EL (cell line): ENCODE data around the gene AATF.

Source experiments
- DNase-seq: peaks from one replicate; pipeline ENCODE4 v3.0.0-alpha.2; 2016

AATF gene

DNA sequence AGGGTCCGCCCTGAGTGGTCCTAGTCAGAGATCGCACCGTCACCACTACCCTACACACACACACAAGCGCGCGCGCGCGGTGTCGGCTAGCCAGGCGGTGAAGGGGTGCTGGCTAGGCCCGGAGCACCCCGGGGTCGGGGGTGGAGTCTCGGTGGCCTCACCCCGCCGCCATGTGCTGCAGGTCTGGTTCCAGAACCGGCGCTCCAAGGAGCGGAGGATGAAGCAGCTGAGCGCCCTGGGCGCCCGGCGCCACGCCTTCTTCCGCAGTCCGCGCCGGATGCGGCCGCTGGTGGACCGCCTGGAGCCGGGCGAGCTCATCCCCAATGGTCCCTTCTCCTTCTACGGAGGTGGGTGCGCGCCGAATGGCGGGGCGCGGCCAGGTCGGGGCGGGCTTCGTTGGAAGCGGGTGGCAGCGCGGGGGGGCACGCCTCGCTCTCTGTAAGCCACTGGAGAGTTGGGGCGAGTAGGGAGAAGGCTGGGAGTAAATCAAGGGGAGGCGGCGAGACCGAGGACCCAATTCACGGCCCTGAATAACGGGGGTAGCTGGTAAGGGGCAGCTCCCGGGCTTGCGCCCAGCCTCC lies 6.6 kb upstream of the AATF start:
- DNase-seq: no peak

DNA sequence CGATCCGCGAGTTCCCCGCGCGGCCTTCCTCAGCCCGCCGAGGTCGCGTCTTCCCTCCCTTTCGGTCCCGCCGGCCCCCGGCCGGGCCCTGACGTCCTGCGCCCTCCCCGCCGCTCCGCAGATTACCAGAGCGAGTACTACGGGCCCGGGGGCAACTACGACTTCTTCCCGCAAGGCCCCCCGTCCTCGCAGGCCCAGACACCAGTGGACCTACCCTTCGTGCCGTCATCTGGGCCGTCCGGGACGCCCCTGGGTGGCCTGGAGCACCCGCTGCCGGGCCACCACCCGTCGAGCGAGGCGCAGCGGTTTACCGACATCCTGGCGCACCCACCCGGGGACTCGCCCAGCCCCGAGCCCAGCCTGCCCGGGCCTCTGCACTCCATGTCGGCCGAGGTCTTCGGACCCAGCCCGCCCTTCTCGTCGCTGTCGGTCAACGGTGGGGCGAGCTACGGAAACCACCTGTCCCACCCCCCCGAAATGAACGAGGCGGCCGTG lies 6.1 kb upstream of the AATF start:
- DNase-seq: no peak

DNA sequence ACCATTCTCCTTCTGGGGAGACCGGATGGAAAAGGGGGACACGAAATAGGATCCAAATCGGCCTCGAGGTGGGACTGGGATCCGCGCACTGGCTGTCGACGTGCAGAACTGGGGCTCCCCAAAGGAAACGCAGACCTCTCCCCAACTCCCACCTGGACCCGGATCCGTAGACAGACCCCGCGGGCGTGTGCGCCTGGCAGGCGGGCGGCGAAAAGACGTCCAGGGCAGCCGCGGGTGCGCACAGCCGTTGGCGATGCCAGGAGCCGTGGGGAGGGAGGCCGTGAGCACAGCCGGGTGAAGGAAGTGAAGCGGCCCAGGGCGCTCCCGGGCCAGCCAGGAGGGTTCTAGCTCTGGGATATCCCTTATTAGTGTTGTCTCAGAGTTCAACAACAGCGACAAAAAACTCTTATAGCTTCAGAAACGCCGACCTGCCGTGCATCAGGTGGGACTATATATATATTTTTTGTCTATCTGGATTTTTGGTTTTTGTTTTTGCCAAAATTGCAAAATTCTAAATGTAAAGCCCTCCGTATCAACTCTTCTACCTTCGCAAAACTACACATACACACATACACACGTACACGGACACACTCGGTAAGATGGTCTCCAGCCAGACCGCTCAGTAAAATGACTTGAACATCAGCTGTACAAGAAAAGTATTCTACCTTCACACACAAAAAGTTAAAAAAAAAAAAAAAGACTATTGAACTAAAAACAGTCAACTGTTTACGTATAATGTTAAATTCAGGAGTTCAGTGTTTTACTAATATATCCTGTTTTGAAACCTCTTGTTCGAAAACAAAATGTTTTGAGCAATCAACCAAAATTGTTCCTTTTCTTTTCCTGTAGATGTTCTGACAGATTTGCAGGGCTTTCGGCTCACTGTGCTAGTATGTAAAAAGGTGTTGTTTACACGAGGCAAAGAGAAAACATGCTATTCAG lies 5.2 kb upstream of the AATF start:
- DNase-seq: no peak

DNA sequence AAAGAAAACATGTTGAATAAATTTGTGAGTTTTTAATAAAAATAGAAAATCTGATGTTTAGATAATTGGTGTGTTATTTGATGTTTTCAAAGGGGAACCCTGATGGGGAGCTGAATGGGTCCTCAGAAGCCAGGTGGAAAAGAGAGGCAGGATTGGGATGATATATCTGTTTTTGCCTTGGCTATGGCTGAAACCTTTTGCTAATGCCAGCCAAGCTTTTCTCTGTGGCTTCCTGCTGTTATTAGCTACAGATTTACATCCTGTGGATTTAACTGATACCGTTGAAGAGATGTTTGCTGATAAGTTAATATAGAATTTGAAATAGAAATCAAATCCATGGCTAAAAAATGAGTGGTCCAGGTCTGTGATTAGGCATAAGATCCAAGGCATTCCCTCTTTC lies 4.2 kb upstream of the AATF start:
- DNase-seq: no peak

DNA sequence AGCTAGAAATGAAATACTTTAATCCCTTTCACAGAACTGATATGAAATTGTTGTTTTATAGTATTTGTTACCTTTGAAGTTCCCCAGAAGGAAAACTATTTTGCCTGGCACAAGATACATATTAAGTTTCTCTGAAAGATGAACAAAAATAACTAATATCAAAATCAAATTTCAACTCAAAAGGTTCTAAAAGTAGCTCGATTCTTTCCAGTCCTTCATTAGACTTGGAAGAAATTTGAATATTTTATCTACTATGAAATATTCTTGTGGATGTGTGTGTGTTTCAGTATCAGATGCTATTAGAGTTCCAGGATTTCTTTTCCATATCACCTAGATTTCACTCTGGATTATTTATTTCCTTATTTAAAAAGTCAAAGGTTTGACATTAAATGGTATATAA lies 3.6 kb upstream of the AATF start:
- DNase-seq: no peak

DNA sequence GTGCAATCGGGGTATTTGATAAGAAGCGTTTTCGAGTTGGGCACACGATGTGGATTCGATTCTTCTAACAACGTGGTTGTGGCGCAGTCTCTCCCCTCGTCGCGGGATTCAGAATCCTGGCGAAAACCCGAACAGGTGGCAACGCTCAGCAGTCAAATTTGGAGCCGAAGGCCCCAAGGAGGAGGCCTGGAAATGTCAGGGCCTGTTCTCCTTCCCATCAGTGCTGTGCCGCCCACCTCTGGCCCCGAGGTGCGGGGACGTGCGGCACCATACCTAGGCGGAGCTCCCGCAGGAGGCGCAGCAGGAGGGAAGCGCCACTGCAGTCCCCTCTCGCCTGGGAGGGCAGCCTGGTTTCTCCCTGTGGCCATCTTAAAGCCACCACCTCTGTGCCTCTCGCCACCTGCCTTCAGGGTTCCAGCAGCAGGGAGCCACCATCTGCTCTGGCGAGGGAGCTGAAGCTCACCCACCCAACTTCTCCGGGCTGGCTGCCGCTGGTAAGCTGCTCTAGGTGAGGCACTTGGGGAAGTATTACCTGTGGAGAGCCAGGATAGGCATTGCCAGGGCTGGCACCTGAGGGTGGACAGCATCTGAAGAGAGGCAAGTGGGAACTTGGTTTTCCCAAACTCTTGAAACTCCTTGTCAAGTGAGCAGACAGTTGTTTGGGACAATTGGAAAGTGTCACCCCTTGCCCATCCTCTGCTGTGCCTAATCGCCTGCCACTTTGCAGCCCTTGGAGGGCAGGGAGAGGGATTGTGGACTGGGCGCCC lies 2.6 kb upstream of the AATF start:
- DNase-seq: no peak

DNA sequence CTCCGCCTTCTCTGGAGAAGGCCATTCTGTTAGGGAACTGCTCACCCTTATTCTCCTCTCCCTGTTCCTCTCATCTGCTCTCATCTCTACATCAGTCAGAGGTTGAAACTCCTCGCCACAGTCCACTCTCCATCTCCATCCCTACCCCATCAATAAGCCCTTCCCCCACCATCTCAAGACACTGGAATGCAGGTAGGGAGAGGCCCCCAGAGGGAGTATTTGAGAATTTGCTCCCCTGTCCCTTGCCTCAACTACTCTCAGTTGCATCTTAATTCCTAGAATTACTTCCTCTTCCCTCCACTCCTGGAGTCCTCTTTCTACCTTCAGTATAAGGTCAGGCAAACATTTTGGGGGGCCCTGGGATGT lies 2.0 kb upstream of the AATF start:
- no peak for DNase-seq

DNA sequence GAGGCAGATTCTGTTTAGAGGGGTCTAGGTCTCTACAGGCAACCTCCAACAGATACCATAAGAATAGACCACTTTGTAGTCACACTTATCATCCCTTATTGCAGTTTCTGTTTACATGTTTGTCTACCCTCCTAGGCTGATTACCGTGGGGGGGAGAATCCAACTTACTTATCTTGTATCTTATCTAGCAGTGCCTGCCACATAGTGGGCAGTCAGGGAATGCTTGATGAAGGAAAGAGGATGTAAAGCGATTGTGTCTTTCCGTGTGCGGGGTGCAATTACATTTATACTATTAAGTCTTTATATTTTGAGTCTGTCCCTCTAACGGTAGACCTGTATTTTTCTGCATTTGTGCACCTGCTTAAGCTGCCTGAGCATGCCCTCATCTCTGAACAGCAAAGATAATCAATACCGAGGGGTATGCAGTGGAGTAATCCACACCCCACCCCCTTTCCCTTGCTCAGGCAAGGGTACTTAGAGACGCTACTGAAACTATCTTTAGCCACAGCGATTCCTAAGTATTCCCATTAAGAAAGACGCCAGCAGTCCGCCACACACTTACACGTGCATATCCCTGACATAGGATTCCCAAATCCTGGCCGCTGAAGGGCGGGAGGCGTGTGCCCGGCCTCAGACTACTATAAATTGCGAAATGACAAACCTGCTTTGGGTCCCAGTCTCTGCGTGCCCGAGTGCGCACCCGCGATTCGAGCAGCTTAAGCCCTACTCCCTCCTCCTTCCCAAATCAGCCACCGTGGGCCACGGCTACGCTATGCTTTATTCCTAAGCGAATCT lies 635 bp upstream of the AATF start:
- DNase-seq: no peak

DNA sequence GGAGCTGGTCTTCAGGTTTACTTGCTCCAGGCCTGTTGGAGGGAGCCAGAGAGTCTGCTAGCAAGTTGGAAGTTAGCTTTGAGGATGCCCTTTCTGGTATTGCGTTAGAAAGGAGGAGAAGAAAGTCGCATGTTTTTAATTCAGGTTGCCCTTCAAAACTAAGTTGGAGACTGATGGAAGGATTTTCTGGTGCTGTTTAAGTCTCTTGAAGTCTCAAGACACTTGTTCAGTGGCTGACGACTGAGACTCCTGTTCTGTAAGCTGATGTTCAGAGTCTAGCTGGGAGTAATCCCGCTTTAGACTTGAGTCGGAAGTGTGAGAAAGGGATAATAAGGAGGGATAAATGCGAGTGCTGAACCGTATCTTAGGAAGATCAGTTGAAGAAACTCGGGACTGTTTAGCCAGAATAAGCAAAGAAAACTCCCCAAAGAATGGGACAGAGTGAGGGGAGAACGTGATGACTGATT lies 740 bp downstream of the AATF start:
- no peak for DNase-seq

DNA sequence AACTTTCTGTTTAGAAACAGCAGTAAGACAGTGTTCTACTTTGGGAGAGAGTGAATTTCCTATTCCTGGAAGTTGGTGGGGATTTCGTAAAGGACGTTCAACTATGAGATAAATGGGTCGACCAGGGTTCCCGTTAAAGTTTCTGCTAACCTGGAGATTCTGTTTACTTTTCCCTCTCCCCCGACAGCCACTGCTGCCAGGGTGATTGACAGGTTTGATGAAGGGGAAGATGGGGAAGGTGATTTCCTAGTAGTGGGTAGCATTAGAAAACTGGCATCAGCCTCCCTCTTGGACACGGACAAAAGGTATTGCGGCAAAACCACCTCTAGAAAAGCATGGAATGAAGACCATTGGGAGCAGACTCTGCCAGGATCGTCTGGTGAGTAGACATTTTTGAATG lies 1.3 kb downstream of the AATF start:
- DNase-seq: no peak

DNA sequence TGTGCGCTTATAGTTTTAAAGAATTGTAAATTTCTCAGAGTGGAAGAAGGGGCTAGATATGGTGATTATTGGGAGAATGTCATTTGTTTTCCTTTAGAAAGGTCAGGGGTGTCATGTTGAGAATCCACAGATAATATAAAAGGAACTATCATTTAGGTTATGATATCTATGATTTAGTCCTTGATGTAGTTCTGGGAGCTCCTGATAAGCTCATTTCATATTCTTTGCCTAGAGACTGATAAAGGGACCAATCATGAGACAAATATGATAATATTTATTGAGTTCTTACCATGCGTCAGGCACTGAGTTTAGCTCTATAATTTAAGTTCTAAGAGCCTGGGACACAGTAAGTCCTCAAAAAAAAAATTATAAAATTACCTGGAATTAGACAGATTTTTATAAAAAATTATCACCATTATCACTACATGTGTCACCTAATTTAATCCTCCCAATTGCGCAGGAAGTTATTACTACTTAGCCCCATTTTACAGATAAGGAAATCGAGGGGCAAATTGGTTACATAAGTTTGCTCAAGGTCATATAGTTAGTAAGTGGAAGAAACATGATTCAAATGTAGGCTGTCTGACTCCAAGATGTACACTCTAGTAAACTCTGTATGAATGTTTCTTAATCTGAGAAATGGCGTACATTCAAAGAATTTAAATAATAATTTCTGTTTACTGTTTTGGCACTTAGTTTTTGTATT lies 2.5 kb downstream of the AATF start:
- DNase-seq: no peak

DNA sequence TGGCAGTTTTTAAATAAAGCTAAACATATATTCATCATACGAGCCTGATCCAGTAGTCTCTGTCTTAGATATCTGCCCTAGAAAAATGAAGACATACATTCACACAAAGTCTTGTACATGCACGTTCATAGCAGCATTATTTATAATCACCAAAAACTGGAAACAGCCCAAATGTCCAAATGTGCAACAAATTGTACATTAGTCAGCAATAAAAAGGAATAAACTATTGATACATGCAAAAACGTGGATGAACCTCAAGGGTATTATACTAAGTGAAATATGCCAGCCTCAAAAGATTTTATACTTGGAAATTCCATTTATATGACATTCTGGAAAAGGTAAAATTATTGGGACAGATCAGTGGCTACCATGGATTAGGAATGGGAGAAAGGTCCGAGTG lies 22.8 kb downstream of the AATF start:
- DNase-seq: no peak

DNA sequence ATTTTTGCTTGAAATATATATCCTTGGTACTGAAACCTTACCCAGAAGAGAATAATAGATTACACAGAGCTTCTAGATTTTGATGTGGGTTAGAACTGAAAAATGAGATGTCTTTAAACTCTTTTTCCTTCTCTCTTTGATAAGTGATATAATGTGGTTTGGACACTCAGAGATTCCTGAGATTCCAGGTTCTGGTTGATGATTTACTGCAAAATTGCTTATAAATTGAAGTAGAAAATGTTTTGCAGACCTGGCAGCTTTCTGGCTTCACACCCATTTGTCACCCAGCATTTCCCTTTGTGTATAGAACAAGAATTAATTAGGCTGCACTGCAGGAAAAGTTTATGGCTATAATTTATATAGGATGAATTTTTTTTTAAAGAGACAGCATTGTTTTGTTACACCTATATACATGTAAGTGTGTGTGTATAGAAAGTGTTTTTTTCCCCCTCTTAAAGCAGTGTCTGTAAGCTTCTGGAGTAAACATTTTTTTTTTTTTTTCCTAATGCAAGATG lies 23.5 kb downstream of the AATF start:
- DNase-seq: peak; percentile 16

DNA sequence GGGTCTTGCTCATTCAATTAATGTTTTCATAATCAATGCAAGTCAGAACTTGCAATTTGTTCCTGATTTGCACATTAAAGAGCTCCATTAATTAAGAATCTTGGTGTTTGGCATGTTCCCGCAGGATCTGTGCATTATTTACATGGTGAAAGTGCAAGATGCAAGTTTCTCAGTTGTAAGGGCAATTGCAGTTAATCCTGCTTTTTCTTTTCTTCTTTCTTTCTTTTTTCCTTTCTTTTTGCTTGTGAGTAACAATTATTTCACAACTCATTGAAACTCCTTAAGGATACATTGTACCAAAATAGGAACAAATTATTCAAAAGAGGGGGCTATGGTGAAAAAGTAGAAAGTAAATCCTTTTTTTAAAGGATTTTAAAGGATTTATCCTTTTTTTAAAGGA lies 24.2 kb downstream of the AATF start:
- DNase-seq: no peak

DNA sequence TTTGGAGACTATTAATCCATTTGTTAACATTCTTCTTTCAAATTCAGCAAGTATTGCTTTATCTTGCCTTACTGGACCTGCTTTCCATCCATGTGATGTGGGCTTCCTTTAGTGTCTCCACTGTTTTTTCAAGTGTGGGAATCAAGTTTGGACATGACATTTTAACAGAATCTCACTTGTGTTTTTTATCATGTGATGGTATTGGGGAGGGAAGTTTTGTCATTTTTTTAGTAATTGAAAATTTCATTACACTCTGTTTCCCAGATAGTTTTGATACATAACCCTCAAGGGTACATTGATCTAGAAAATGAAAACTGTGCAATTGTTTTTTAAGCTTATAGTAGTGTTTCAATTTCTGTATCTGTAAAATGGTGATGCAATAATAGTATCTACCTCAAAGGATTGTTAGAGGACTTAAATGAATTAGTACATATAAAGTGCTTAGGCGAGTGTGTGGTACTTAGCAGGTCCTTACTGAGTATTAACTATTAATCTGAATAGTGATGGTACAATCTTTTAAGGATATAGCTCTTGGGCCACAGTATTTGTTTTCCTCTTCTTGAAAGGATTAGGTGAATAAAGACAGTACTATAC lies 27.3 kb downstream of the AATF start:
- DNase-seq: no peak

DNA sequence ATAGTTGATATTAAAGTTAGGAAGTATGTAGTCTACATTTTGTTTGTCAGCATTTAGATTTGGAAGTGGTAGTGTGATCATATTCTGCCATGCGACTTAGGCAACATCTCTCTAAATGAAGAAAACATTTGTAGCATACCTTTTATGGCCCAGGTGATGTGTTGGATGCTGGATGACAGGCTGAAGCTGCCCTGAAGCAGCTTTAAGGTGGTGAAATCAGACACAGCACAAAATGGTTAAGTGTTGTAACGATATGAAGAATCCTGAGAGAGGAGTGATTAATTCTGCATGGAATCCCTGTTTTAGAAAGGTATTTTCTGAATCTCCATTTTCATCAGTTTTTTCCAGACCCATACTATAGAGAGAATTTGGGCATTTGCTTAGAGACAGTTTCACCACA lies 28.3 kb downstream of the AATF start:
- DNase-seq: no peak

DNA sequence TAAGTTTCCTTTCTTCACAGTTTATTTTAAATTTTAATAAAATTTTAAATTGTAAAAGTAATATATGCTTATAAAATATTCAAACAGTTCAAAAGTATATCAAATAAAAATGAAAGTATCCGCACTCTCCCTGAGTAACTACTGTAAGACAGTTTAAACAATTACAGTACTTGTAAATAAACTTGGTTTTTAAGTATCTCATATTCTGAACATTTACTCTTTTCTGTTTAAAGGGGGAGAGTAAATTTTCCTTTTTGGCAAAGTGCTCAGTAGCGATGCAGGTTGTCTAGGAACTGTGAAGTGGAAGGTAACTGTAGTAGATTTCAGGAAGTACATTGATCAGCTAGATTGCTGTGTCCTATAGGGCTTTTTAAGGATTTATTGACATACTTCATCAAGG lies 28.8 kb downstream of the AATF start:
- DNase-seq: no peak

DNA sequence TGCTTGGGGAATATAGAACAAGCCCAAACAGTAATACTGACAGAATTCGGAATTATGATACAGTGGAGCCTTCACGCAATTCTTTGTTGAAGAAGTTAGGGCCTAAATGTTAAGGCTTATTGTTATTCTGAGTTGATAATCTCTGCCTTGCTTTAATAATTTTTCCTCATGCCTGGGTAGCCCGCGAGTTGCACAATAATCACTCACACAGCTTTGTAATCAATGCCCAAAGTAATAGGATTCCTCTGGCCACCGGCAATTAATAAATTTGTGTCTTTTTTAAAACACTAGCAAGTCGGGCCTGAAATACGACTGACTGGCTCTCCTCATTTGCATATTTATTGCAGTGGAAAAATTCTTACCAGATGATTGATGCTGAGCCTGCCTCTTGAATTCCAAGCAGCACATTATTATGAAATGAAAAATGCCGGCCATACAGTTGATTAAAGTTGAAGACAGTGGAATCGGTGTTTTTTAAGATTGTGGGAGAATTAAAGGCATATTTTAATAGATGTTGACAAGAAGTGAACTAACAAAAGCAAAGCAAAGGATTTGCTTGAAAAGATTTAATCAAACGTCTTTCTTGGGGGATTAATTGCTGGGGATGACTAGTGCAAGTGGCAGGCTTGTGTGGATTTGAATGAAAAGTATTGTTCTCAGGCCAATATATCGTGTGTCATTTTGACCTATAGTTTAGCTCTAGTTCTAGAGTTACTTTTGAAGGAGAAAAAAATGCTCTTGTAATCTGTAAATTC lies 30.2 kb downstream of the AATF start:
- no peak for DNase-seq

DNA sequence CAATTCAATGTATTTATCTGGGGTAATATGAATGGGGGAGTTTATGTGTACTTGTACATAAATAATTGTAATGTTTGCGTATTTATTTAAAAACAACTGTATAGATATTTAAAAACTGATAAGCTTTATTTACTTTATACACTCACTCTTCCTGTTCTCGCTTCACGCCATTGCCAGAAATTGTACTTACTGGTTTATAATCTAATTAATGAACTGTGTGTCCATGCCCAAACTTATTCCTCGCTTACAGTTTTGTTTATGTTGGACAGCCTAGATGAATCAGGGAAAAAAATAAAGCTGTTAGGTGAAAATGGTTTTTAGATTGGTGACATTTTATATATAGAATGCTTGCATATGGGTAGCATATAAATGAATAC lies 30.8 kb downstream of the AATF start:
- no peak for DNase-seq

DNA sequence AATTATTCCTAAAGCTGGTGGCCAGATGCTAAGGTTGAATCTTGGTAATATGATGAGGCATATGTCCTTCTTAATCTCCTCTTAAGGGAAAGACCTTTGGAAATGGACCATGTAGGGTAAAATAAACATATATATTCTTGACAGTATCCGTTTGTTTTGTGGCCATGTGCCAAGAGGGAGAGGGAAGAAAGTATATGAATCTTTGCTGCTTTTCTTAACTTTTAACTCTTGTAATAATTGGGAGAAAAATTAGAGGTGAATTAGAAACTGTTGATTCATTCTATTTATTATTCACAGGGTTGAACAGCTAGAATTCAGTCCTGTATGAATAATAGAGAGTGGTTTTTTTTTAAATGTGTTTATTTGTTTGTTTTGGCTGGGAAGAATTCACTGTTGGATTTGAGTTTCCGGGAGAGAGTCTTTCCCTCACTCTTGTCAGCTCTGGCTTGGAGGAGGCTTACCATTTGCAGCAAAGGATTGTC lies 31.6 kb downstream of the AATF start:
- DNase-seq: peak; percentile 14

DNA sequence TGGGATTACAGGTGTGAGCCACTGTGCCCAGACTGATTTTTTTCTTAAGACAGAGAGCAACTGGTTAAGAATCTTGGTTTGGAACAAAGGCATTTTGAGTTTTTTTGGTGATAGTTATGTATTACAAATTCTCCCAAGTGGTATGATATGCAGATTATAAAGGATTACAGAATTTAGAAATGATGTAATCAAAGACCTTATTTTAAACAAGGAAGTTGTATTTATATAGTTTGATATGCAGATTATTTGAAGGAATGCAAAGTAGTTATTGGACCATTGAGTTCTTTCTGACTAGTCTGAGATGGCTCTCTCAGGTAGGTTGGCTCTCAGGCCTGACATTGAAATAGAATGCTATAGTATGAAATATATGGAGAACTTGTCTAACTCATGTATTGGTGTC lies 34.9 kb downstream of the AATF start:
- DNase-seq: no peak
